ENCODE results near the gene CDK5RAP2.

The CDK5RAP2 gene

GRCh38 chr9:120484162-120484561 lies 95.8 kb downstream of the CDK5RAP2 start:
- H3K27me3 ChIP-seq (ENCODE audit: low read depth, low read length) = no peaks in the 10 kb centered on the region
- TF ChIP-seq EZH2phosphoT487 (IDR thresholded peaks at IDR 0.05; ENCODE audit: low read depth) (no peak), CTCF (IDR thresholded peaks at IDR 0.05; ENCODE audit: low read depth, low read length) (no peak)
- peaks cover 49% of the 10 kb centered on the region for H3K36me3 ChIP-seq (replicated peaks; ENCODE audit: low read depth, low read length)
- H3K9me3 ChIP-seq (ENCODE audit: insufficient read depth, low read length) = no peaks in the 10 kb centered on the region
- H3K79me2 ChIP-seq (ENCODE audit: low read length) = no peaks in the 10 kb centered on the region
- H3K9ac ChIP-seq (ENCODE audit: low read length) = no peak overlapping the region
- H3K4me3 ChIP-seq (ENCODE audit: low read length) = no peak overlapping the region
- H3K4me2 ChIP-seq (ENCODE audit: low read length) = no peak overlapping the region
- no peak overlapping the region for H3K27ac ChIP-seq (ENCODE audit: low read length)
- H2AFZ ChIP-seq (ENCODE audit: low read depth, low read length) = no peak overlapping the region
- no peaks in the 10 kb centered on the region for H3K4me1 ChIP-seq (ENCODE audit: low read length)
- no peaks in the 10 kb centered on the region for H4K20me1 ChIP-seq (ENCODE audit: insufficient read depth, low read length)

- H2AFZ ChIP-seq (ENCODE audit: low read depth, low read length) = no peak overlapping the region
- H3K79me2 ChIP-seq (ENCODE audit: low read length) = no peaks in the 10 kb centered on the region
- H3K36me3 ChIP-seq (replicated peaks; ENCODE audit: low read depth, low read length) = peaks cover 46% of the 10 kb centered on the region
- H3K27ac ChIP-seq (ENCODE audit: low read length) = no peak overlapping the region
- H3K4me1 ChIP-seq (ENCODE audit: low read length) = no peaks in the 10 kb centered on the region
- TF ChIP-seq EZH2phosphoT487 (IDR thresholded peaks at IDR 0.05; ENCODE audit: low read depth) (no peak), CTCF (IDR thresholded peaks at IDR 0.05; ENCODE audit: low read depth, low read length) (no peak)
- no peaks in the 10 kb centered on the region for H3K27me3 ChIP-seq (ENCODE audit: low read depth, low read length)
- no peak overlapping the region for H3K4me2 ChIP-seq (ENCODE audit: low read length)
- H3K9ac ChIP-seq (ENCODE audit: low read length) = no peak overlapping the region
- no peaks in the 10 kb centered on the region for H4K20me1 ChIP-seq (ENCODE audit: insufficient read depth, low read length)
- H3K4me3 ChIP-seq (ENCODE audit: low read length) = no peak overlapping the region
- H3K9me3 ChIP-seq (ENCODE audit: insufficient read depth, low read length) = no peaks in the 10 kb centered on the region
Measured at GRCh38 chr9:120482424-120483186, 97.4 kb downstream of the CDK5RAP2 start.

GRCh38 chr9:120481846-120482245 lies 98.1 kb downstream of the CDK5RAP2 start:
- no peak overlapping the region for H3K4me2 ChIP-seq (ENCODE audit: low read length)
- no peak overlapping the region for H3K4me3 ChIP-seq (ENCODE audit: low read length)
- H4K20me1 ChIP-seq (ENCODE audit: insufficient read depth, low read length) = no peaks in the 10 kb centered on the region; the same call in 1 of the 2 replicates
- TF ChIP-seq CTCF (IDR thresholded peaks at IDR 0.05; ENCODE audit: low read depth, low read length) = no peak
- no peak for TF ChIP-seq EZH2phosphoT487 (IDR thresholded peaks at IDR 0.05; ENCODE audit: low read depth)
- no peak overlapping the region for H3K9ac ChIP-seq (ENCODE audit: low read length)
- H3K9me3 ChIP-seq (ENCODE audit: insufficient read depth, low read length) = no peaks in the 10 kb centered on the region
- no peak overlapping the region for H3K27ac ChIP-seq (ENCODE audit: low read length)
- no peak overlapping the region for H2AFZ ChIP-seq (ENCODE audit: low read depth, low read length)
- no peaks in the 10 kb centered on the region for H3K4me1 ChIP-seq (ENCODE audit: low read length)
- H3K36me3 ChIP-seq (replicated peaks; ENCODE audit: low read depth, low read length) = peaks cover 44% of the 10 kb centered on the region
- H3K79me2 ChIP-seq (ENCODE audit: low read length) = no peaks in the 10 kb centered on the region
- H3K27me3 ChIP-seq (ENCODE audit: low read depth, low read length) = no peaks in the 10 kb centered on the region

- TF ChIP-seq CTCF (IDR thresholded peaks at IDR 0.05; ENCODE audit: low read depth, low read length) (no peak), EZH2phosphoT487 (IDR thresholded peaks at IDR 0.05; ENCODE audit: low read depth) (no peak)
- H3K9me3 ChIP-seq (ENCODE audit: insufficient read depth, low read length) = no peaks in the 10 kb centered on the region
- H3K4me1 ChIP-seq (ENCODE audit: low read length) = no peaks in the 10 kb centered on the region
- peaks cover 41% of the 10 kb centered on the region for H3K36me3 ChIP-seq (replicated peaks; ENCODE audit: low read depth, low read length)
- no peak overlapping the region for H2AFZ ChIP-seq (ENCODE audit: low read depth, low read length)
- no peaks in the 10 kb centered on the region; the same call in 1 of the 2 replicates for H4K20me1 ChIP-seq (ENCODE audit: insufficient read depth, low read length)
- no peak overlapping the region for H3K4me3 ChIP-seq (ENCODE audit: low read length)
- no peaks in the 10 kb centered on the region for H3K27me3 ChIP-seq (ENCODE audit: low read depth, low read length)
- no peaks in the 10 kb centered on the region for H3K79me2 ChIP-seq (ENCODE audit: low read length)
- no peak overlapping the region for H3K27ac ChIP-seq (ENCODE audit: low read length)
- H3K4me2 ChIP-seq (ENCODE audit: low read length) = no peak overlapping the region
- no peak overlapping the region for H3K9ac ChIP-seq (ENCODE audit: low read length)
Measured at GRCh38 chr9:120481248-120481647, 98.7 kb downstream of the CDK5RAP2 start.
